HEK293 (cell line): Measurements from ENCODE around the gene DIS3L2.

Experiments used
- CTCF ChIP-seq: fragments of 450-650 bp; formaldehyde crosslinking; IDR thresholded peaks from 2 replicates; pipeline ENCODE4 v1.5.1; 2016; ENCODE audit warnings: missing biosample characterization, missing genetic modification characterization
- ELK4 ChIP-seq: IDR thresholded peaks from 2 replicates; pipeline ENCODE4 v1.6.1; 2011; ENCODE audit warnings: mild to moderate bottlenecking, low read depth, low read length, borderline replicate concordance
- PRDM10 ChIP-seq: fragments of 450-650 bp; formaldehyde crosslinking; IDR thresholded peaks from 2 replicates; pipeline ENCODE4 v1.5.1; 2016; ENCODE audit warnings: missing biosample characterization, missing genetic modification characterization
- TCF7L2 ChIP-seq: IDR thresholded peaks from 2 replicates; pipeline ENCODE4 v1.6.1; 2011; ENCODE audit warnings: low read depth, mild to moderate bottlenecking, inconsistent platforms, low read length, moderate library complexity, borderline replicate concordance
- ZFP3 ChIP-seq: fragments of 450-650 bp; formaldehyde crosslinking; IDR thresholded peaks from 2 replicates; pipeline ENCODE4 v1.5.1; 2016; ENCODE audit warnings: low read depth, missing biosample characterization, missing genetic modification characterization
- ZNF138 ChIP-seq: fragments of 450-650 bp; formaldehyde crosslinking; IDR thresholded peaks from 2 replicates; pipeline ENCODE4 v1.5.1; 2016; ENCODE audit warnings: missing biosample characterization, missing genetic modification characterization, borderline replicate concordance
- ZNF530 ChIP-seq: fragments of 450-650 bp; formaldehyde crosslinking; IDR thresholded peaks from 2 replicates; pipeline ENCODE4 v1.5.1; 2016; ENCODE audit warnings: low read depth, missing biosample characterization, missing genetic modification characterization

- TF ChIP-seq TCF7L2: no peak
- no peak for TF ChIP-seq ZNF138 (tag by site-specific recombination)
- no peak for TF ChIP-seq CTCF (tag by site-specific recombination)
- TF ChIP-seq ELK4: no peak
- TF ChIP-seq ZNF530 (tag by site-specific recombination): no peak
- TF ChIP-seq PRDM10 (tag by site-specific recombination): no peak
- no peak for TF ChIP-seq ZFP3 (tag by site-specific recombination)
Measured at GRCh38 chr2:231937057-231937456, 24.5 kb upstream of the DIS3L2 start.
